ENCODE data around the gene C1orf74.

The C1orf74 gene

DNA sequence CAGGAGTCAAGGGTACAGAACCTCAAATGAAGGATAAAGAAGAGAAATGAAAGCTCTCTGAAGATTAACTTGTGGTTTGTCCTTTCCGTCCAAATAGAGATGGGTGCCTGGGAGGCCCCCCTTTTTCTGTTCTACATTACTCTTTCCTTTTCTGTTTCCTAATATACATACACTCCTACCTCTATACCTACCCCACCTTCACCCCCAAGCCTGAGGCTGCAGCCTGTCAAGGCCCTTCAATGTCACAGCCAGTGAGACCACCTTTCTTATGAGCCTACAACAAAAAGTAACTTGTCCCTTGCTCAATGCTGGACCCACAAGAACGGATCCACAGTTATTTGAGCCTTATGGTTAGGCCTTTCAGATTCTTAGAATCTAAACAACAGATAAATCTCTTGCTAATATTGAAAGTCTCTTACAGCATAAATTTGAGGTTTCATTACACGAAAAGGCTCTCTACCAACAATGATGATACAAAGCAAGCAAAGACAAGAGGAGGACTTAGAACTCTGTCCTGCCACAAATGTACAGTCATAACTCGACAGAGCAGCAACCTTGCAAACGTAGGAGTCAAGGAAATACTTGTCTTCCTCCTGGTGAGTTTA is 32.6 kb downstream of the C1orf74 start:
- no peak overlapping the region for H3K27ac ChIP-seq (ENCODE audit: low read depth, low read length)
- no CpG with 5 or more reads among the region's 5 CpGs for WGBS (ENCODE audit: extremely low coverage, insufficient coverage, low lambda C conversion rate)
- H2BK15ac ChIP-seq (replicated peaks; ENCODE audit: low read depth) = no peak overlapping the region
- no peaks in the 10 kb centered on the region for H3K79me2 ChIP-seq (ENCODE audit: control insufficient read depth, insufficient read depth, low read length)
- no peak overlapping the region for H3K56ac ChIP-seq (ENCODE audit: low read length)
- no peaks in the 10 kb centered on the region for H3K79me1 ChIP-seq (ENCODE audit: low read length)
- H3K4me3 ChIP-seq (ENCODE audit: low read length) = no peak overlapping the region
- no peak overlapping the region for H4K5ac ChIP-seq (ENCODE audit: low read length)
- H3K4me2 ChIP-seq (ENCODE audit: low read length) = no peak overlapping the region
- no peak overlapping the region for H2BK5ac ChIP-seq (ENCODE audit: low read length)
- no peak for DNase-seq
- no peaks in the 10 kb centered on the region for H3K36me3 ChIP-seq (ENCODE audit: control insufficient read depth, insufficient read depth, low read length)
- no peak overlapping the region for H2AK5ac ChIP-seq (ENCODE audit: low read length)
- H2BK120ac ChIP-seq (ENCODE audit: low read depth, low read length) = no peak overlapping the region
- H3K9ac ChIP-seq (ENCODE audit: low read length) = no peak overlapping the region
- H3K4me1 ChIP-seq (ENCODE audit: control insufficient read depth, low read depth, low read length) = no peaks in the 10 kb centered on the region
- H4K8ac ChIP-seq (ENCODE audit: low read depth, low read length) = no peak overlapping the region
- no peak overlapping the region for H3K4ac ChIP-seq (ENCODE audit: low read depth, low read length)
- no peak overlapping the region for H3K23ac ChIP-seq (ENCODE audit: low read length)
- no peak overlapping the region for H3K18ac ChIP-seq (ENCODE audit: low read length)
- no peaks in the 10 kb centered on the region for H3K27me3 ChIP-seq (ENCODE audit: insufficient read depth, low read length, poor library complexity)

DNA sequence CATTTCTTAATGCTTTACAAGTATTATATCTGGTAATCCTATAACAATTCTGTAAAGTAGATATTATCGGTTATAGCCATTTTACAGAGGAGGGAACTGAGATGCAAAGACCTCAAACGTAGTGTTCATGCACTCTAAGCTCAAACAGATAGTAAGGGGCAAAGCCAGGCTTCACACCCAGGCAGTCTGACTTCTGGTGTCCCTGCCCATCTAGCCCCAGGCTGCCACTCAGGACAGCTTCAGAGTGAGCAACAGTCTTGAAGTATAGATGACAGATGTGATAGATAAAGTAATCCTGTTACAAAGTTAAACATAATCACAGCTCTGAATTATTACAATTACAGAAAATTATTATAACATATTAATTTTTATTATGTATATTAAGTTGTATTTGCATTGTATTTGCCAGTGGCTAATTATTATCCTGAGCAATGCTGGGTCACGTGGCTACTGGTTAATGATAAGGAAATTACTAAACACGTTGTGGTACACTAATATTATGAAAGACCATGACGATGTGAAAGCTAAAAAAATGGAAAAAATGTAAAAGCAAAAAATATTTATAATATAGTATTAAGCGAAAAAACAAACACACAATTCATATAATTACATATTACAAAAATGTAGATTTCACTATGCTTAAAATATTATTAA is 34.6 kb downstream of the C1orf74 start:
- Histone ChIP-seq H4K8ac (ENCODE audit: low read depth, low read length) (no peak overlapping the region), H3K27ac (ENCODE audit: low read depth, low read length) (no peak overlapping the region), H3K79me2 (ENCODE audit: control insufficient read depth, insufficient read depth, low read length) (no peaks in the 10 kb centered on the region), H3K9ac (ENCODE audit: low read length) (no peak overlapping the region), H2BK120ac (ENCODE audit: low read depth, low read length) (no peak overlapping the region), H3K36me3 (ENCODE audit: control insufficient read depth, insufficient read depth, low read length) (no peaks in the 10 kb centered on the region), H3K18ac (ENCODE audit: low read length) (no peak overlapping the region), H3K4me3 (ENCODE audit: low read length) (no peak overlapping the region), H3K4me2 (ENCODE audit: low read length) (no peak overlapping the region), H3K4ac (ENCODE audit: low read depth, low read length) (no peak overlapping the region), H3K23ac (ENCODE audit: low read length) (no peak overlapping the region), H2BK15ac (replicated peaks; ENCODE audit: low read depth) (no peak overlapping the region), H2AK5ac (ENCODE audit: low read length) (no peak overlapping the region), H4K5ac (ENCODE audit: low read length) (no peak overlapping the region), H3K79me1 (ENCODE audit: low read length) (no peaks in the 10 kb centered on the region), H3K4me1 (ENCODE audit: control insufficient read depth, low read depth, low read length) (no peaks in the 10 kb centered on the region), H3K56ac (ENCODE audit: low read length) (no peak overlapping the region), H3K27me3 (ENCODE audit: insufficient read depth, low read length, poor library complexity) (no peaks in the 10 kb centered on the region), H2BK5ac (ENCODE audit: low read length) (no peak overlapping the region)
- WGBS (ENCODE audit: extremely low coverage, insufficient coverage, low lambda C conversion rate) = 100% methylated on average over 1 of the region's 6 CpGs
- DNase-seq = no peak

DNA sequence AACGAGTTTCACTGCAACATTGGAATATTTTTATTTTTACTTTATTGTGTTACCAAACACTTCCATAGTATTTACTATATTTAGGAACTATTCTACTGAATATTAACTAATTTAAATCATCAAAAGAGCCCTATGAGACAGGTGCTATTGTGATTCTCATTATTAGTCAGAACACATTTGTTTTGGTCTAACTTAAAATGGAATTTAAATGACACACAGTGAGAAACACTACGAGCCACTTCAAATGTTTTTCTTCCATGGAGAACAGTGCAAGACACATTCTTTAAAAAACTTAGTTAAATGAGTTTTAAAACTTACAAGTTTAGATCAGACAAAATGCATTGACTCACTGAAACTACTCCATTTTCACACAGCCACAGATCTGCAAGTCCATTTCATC is 35.2 kb downstream of the C1orf74 start:
- H3K4me3 ChIP-seq (ENCODE audit: low read length) = no peak overlapping the region
- no peaks in the 10 kb centered on the region for H3K27me3 ChIP-seq (ENCODE audit: insufficient read depth, low read length, poor library complexity)
- H4K5ac ChIP-seq (ENCODE audit: low read length) = no peak overlapping the region
- H3K27ac ChIP-seq (ENCODE audit: low read depth, low read length) = no peak overlapping the region
- no peaks in the 10 kb centered on the region for H3K4me1 ChIP-seq (ENCODE audit: control insufficient read depth, low read depth, low read length)
- H2BK5ac ChIP-seq (ENCODE audit: low read length) = no peak overlapping the region
- WGBS (ENCODE audit: extremely low coverage, insufficient coverage, low lambda C conversion rate) = 92% methylated on average over 1 of the region's 2 CpGs
- H2BK120ac ChIP-seq (ENCODE audit: low read depth, low read length) = no peak overlapping the region
- no peaks in the 10 kb centered on the region for H3K79me1 ChIP-seq (ENCODE audit: low read length)
- H3K9ac ChIP-seq (ENCODE audit: low read length) = no peak overlapping the region
- H3K4me2 ChIP-seq (ENCODE audit: low read length) = no peak overlapping the region
- H3K79me2 ChIP-seq (ENCODE audit: control insufficient read depth, insufficient read depth, low read length) = no peaks in the 10 kb centered on the region
- H3K4ac ChIP-seq (ENCODE audit: low read depth, low read length) = no peak overlapping the region
- no peak for DNase-seq
- H2BK15ac ChIP-seq (replicated peaks; ENCODE audit: low read depth) = no peak overlapping the region
- no peak overlapping the region for H3K23ac ChIP-seq (ENCODE audit: low read length)
- H3K18ac ChIP-seq (ENCODE audit: low read length) = no peak overlapping the region
- no peaks in the 10 kb centered on the region for H3K36me3 ChIP-seq (ENCODE audit: control insufficient read depth, insufficient read depth, low read length)
- no peak overlapping the region for H4K8ac ChIP-seq (ENCODE audit: low read depth, low read length)
- no peak overlapping the region for H3K56ac ChIP-seq (ENCODE audit: low read length)
- no peak overlapping the region for H2AK5ac ChIP-seq (ENCODE audit: low read length)

DNA sequence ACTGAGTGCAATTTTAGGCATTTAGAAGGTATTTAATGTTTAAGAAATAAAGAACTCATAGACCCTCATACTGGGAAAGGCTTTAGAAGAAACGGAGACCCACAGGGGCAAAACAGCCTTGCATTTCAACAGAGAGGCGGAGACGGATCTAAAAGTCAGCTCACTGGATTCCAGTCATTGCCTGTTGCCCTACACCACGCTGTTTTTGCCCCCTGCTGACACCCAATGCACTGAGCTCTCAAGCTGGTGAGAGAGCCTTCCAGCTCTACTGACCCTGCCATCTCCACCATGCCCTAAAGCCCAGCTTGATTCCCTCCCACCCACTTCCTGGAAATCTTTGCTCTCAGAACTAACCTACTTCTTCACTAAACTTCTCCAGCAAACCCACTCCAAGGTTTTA is 35.7 kb downstream of the C1orf74 start:
- Histone ChIP-seq H2AK5ac (ENCODE audit: low read length) (no peak overlapping the region), H3K9ac (ENCODE audit: low read length) (no peak overlapping the region), H2BK120ac (ENCODE audit: low read depth, low read length) (no peak overlapping the region), H3K79me2 (ENCODE audit: control insufficient read depth, insufficient read depth, low read length) (no peaks in the 10 kb centered on the region), H3K36me3 (ENCODE audit: control insufficient read depth, insufficient read depth, low read length) (no peaks in the 10 kb centered on the region), H3K27me3 (ENCODE audit: insufficient read depth, low read length, poor library complexity) (no peaks in the 10 kb centered on the region), H3K79me1 (ENCODE audit: low read length) (no peaks in the 10 kb centered on the region), H4K8ac (ENCODE audit: low read depth, low read length) (no peak overlapping the region), H3K27ac (ENCODE audit: low read depth, low read length) (no peak overlapping the region), H2BK15ac (replicated peaks; ENCODE audit: low read depth) (no peak overlapping the region), H3K4me1 (ENCODE audit: control insufficient read depth, low read depth, low read length) (no peaks in the 10 kb centered on the region), H3K18ac (ENCODE audit: low read length) (no peak overlapping the region), H3K4me2 (ENCODE audit: low read length) (no peak overlapping the region), H4K5ac (ENCODE audit: low read length) (no peak overlapping the region), H3K56ac (ENCODE audit: low read length) (no peak overlapping the region), H3K4ac (ENCODE audit: low read depth, low read length) (no peak overlapping the region), H3K4me3 (ENCODE audit: low read length) (no peak overlapping the region), H3K23ac (ENCODE audit: low read length) (no peak overlapping the region), H2BK5ac (ENCODE audit: low read length) (no peak overlapping the region)
- peak; percentile 21 for DNase-seq
- WGBS (ENCODE audit: extremely low coverage, insufficient coverage, low lambda C conversion rate) = no CpG with 5 or more reads among the region's 4 CpGs

DNA sequence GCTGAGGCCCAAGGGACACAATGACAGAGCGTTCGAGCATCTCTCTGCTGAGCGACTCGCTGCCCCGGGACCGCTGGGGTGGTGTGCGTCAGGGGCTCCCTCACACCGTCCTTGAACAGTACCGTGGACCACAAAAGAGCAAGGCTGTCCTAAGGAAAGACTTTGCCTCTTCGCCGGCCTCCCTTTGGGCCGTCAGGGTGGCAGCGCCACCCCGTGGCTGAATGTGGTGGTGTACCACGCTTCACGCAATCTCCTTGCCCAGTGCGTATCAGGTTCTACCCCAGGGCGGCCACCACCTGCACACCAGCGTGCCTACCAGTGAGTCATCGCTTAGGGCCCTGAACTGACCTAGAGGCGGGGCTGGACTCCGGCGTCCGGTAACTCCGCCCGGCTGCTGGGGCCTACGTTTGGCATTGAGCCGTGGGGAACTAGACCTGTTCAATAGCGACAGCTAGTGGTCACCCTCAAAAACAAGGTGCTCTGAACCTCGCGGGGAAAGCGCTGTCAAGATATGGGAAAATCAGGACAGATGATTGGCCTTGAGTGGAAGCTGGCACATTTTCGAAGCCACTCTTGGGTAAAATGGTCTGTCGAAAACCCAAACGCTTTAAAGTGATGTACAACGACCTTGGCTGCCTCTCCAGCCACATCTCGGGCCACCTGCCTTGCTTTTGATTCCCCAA is 36.6 kb downstream of the C1orf74 start:
- no peak overlapping the region for H3K4me3 ChIP-seq (ENCODE audit: low read length)
- no peak overlapping the region for H3K27ac ChIP-seq (ENCODE audit: low read depth, low read length)
- H3K4me2 ChIP-seq (ENCODE audit: low read length) = peak overlapping the region; percentile 31

More for the DNA sequence above, 36.6 kb downstream of the C1orf74 start:
- H3K36me3 ChIP-seq (ENCODE audit: control insufficient read depth, insufficient read depth, low read length) = no peaks in the 10 kb centered on the region
- H3K18ac ChIP-seq (ENCODE audit: low read length) = no peak overlapping the region
- peak; percentile 98 for DNase-seq
- WGBS (ENCODE audit: extremely low coverage, insufficient coverage, low lambda C conversion rate) = no CpG with 5 or more reads among the region's 37 CpGs
- H3K27me3 ChIP-seq (ENCODE audit: insufficient read depth, low read length, poor library complexity) = no peaks in the 10 kb centered on the region
- no peaks in the 10 kb centered on the region for H3K4me1 ChIP-seq (ENCODE audit: control insufficient read depth, low read depth, low read length)
- H4K8ac ChIP-seq (ENCODE audit: low read depth, low read length) = no peak overlapping the region
- H3K79me2 ChIP-seq (ENCODE audit: control insufficient read depth, insufficient read depth, low read length) = no peaks in the 10 kb centered on the region
- no peaks in the 10 kb centered on the region for H3K79me1 ChIP-seq (ENCODE audit: low read length)
- no peak overlapping the region for H3K23ac ChIP-seq (ENCODE audit: low read length)
- H3K9ac ChIP-seq (ENCODE audit: low read length) = peak overlapping the region; percentile 39
- no peak overlapping the region for H2BK5ac ChIP-seq (ENCODE audit: low read length)
- H2BK120ac ChIP-seq (ENCODE audit: low read depth, low read length) = no peak overlapping the region
- H3K56ac ChIP-seq (ENCODE audit: low read length) = peak overlapping the region; percentile 78
- H2AK5ac ChIP-seq (ENCODE audit: low read length) = no peak overlapping the region
- no peak overlapping the region for H4K5ac ChIP-seq (ENCODE audit: low read length)
- H2BK15ac ChIP-seq (replicated peaks; ENCODE audit: low read depth) = no peak overlapping the region
- H3K4ac ChIP-seq (ENCODE audit: low read depth, low read length) = no peak overlapping the region

All from mesendoderm (in vitro differentiated cells).